HG03159 (cell line): ENCODE results near the gene SFTA2.
"Not testable (repeated sequence)": the region's sequence is repeated elsewhere in the genome, so short reads cannot be mapped to it uniquely, and the experiment has no call there.

Experiments
- ATAC-seq: cut with Tn5 transposase; IDR thresholded peaks from one replicate; pipeline ENCODE4 v1.9.1; 2021; ENCODE audit warnings: mild to moderate bottlenecking, moderate library complexity; ENCODE audit not compliant: unreplicated experiment

The SFTA2 gene

GRCh38 chr6:30914076-30914853, 17.7 kb downstream of the SFTA2 start, which contains the start of gene VARS2:
Gene VARS2 (plus strand): TSS chr6:30914238. CDS start chr6:30914837, 599 bp downstream.
- peak; percentile 72 for ATAC-seq

DNA sequence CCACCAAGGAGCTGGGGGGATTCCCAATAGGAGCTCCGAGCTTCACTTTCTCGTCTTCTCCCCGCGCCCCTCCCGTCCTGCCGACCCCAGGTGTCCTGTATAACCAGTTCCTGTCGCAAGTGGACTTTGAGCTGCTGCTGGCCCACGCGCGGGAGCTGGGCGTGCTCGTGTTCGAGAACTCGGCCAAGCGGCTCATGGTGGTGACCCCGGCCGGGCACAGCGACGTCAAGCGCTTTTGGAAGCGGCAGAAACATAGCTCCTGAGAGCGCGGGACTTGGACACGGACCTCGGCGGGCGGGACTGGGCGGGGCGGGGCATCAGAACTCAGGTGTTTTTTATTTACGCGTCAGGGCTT, 18.3 kb downstream of the SFTA2 start:
- peak; percentile 28 for ATAC-seq

- no peak for ATAC-seq
Measured at GRCh38 chr6:30912746-30913520, 19.0 kb downstream of the SFTA2 start.

GRCh38 chr6:30910473-30910872, 21.5 kb downstream of the SFTA2 start:
- ATAC-seq: not testable (repeated sequence)

- no peak for ATAC-seq
Measured at GRCh38 chr6:30908700-30909099, 23.3 kb downstream of the SFTA2 start.

DNA sequence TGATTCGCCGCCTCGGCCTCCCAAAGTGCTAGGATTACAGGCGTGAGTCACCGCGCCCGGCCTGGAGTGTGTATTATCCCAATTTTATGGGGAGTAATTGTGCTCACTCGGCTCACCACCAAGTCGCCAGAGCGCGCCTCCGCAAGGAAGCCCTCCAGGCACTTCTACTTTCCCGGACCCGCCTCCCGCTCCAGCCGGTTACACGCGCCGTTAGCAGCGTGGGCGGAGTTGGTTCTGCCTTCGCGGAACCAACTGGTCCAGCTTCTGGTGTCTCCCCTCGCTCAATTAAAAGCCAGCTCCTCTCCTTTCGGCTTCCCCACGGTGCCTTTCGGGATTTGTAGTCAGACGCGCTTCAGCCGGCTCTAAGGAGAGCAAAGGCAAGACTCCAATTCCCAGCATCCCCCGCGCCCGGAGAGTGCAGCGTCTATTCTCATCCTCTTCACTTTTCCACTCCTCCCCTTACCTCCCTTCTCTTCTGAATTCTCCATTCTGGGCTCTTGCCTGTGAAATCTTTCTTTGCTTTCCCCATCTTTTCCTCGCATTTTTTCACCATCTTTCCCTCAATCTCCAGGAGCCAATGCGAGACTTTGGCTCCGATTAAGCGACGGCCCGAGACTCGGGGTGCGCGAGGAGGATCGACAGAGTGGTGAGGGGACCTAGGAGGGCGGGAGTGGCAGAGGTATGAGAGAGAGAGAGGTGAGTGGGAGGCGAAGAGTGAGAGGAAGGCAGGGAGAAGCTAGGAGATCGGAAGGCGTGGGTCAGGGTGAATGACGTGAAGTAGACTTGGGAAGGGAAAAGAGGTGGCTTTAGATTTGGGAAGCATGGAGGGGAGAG, 24.0 kb downstream of the SFTA2 start, which contains the start of gene GTF2H4:
GTF2H4 (plus strand) TSS at position 450 of the 834 bp plus-strand sequence.
- peak; percentile 91 for ATAC-seq

DNA sequence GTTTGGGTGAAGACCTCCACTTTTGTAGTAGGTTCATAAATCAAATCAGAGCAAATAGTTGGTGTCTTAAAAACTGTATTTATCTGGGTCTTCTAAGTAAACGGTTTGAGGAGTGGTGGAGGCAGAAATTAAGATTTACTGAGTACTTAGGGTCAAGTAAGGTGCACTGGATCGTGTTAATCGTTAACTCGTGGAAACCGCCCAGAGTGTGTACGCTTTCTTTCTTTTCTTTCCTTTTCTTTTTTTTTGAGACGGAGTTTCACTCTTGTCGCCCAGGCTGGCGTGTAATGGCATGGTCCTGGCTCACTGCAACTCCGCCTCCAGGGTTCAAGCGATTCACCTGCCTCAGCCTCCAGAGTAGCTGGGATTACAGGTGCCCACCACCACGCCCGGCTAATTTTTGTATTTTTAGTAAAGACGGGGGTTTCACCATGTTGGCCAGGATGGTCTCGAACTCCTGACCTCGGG, 24.6 kb downstream of the SFTA2 start:
- not testable (repeated sequence) for ATAC-seq

DNA sequence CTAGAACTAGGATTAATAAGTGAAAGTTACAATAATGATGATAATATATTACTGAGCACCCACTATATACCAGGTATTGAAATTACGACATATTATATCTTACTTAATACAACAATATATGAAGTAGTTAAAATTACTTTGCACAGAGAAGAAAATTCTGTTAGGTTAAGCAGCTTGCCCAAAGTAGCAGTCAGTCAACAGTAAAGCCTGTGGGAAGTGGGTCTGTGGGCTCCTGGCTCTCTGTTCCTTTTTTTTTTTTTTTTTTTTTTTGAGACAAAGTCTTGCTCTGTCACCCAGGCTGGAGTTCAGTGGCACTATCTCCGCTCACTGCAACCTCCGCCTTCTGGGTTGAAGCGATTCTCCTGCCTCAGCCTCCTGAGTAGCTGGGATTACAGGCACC, 28.7 kb downstream of the SFTA2 start:
- no peak for ATAC-seq

- no peak for ATAC-seq
Measured at GRCh38 chr6:30902709-30903108, 29.3 kb downstream of the SFTA2 start.

DNA sequence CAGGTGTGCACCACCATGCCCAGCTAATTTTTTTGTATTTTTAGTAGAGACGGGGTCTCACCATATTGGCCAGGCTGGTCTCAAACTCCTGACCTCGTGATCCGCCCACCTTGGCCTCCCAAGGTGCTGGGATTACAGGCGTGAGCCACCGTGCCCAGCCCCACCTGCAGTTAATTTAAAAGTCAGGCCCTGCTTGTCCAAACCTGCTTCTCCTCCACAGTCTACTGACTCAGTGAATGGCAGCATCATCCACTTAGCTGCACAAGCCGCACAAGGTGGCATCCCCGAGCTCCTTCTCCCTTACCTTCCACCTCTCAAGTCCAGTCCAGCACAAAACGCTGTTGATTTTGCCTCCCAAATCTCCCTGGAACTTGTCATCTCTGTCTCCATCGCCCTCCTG, 29.8 kb downstream of the SFTA2 start:
- ATAC-seq: not testable (repeated sequence)

DNA sequence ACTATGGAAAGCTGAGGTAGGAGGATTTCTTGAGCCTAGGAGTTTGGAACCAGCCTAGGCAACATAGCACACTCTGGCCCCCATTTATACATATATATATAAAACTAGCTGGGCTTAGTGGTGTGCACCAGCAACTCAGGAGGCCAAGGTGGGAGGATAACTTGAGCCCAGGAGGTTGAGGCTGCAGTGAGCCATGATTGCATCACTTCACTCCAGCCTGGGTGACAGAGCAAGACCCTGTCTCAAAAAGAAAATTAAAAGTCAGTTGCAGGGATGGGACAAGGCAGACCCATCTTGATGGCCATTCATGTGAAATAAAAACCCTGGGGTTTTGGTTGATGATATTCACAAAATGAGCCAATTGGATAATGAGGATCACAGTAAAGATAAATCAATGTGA, 30.5 kb downstream of the SFTA2 start:
- no peak for ATAC-seq

GRCh38 chr6:30900863-30901417, 31.0 kb downstream of the SFTA2 start:
- no peak for ATAC-seq

GRCh38 chr6:30898750-30899360, 33.1 kb downstream of the SFTA2 start:
- ATAC-seq: no peak

DNA sequence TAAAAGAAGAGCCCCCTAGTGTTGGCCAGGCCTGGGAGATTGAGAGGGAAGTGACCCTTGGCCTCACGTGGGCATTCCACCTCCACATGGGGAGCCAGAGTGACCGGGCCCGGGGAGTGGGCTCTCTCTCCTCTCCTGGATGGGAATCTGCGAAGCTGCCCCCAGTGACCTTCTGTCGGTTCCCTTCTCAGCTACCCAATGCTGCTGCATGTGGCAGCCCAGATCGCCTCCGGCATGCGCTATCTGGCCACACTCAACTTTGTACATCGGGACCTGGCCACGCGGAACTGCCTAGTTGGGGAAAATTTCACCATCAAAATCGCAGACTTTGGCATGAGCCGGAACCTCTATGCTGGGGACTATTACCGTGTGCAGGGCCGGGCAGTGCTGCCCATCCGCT, 34.1 kb downstream of the SFTA2 start:
- ATAC-seq: no peak

GRCh38 chr6:30896541-30896940, 35.4 kb downstream of the SFTA2 start:
- ATAC-seq: no peak

- ATAC-seq: no peak
Measured at GRCh38 chr6:30895343-30895742, 36.6 kb downstream of the SFTA2 start.

DNA sequence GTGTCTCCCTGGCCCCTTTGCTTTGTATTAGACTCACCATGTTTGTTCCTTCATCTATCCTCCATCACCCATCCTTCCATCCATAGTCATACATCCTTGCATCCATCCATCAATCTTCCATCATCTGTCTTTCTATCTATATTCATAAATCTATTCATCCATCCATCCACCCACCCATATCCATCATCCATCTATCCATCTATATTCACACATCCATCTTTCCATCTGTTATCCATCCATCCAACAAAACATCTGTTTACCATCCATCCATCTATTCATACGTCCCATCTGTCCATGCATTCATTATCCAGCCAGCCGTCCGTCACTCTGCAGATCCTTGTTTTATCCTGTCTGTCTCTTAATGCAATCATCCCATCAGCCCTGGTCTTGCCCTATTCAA, 37.0 kb downstream of the SFTA2 start:
- ATAC-seq: no peak

GRCh38 chr6:30894381-30894780, 37.6 kb downstream of the SFTA2 start:
- ATAC-seq: no peak

- ATAC-seq: no peak
Measured at GRCh38 chr6:30893666-30894065, 38.3 kb downstream of the SFTA2 start.

GRCh38 chr6:30893001-30893591, 38.9 kb downstream of the SFTA2 start:
- ATAC-seq: no peak
